Urothelium cell line (cell line): ENCODE measurements around the gene DES.
A peak's percentile ranks its signal among the peaks of the same experiment; 100 is the strongest.
"Not testable (repeated sequence)": the region's sequence is repeated elsewhere in the genome, so short reads cannot be mapped to it uniquely, and the experiment has no call there.

Source experiments
- DNase-seq: peaks from one replicate; pipeline ENCODE4 v3.0.0; 2011; ENCODE audit warnings: low spot score, mixed read lengths
- FAIRE-seq: peaks from 2 replicates; lab custom pipeline; 2011; peaks lifted over from hg19 to GRCh38; lab: Jason Lieb, UNC

Gene DES

GRCh38 chr2:219418155-219419011, at the start of gene DES:
Gene DES (plus strand): TSS chr2:219418377. CDS start chr2:219418463, 86 bp downstream.
- DNase-seq (no peak), FAIRE-seq (no peak)

GRCh38 chr2:219368690-219369191, 49.4 kb upstream of the DES start:
- no peak for FAIRE-seq
- no peak for DNase-seq

- DNase-seq (no peak), FAIRE-seq (no peak)
These were observed 48.7 kb upstream of the DES start for GRCh38 chr2:219369447-219369861.

- no peak for DNase-seq
- FAIRE-seq = no peak
These were observed 39.9 kb upstream of the DES start for GRCh38 chr2:219378163-219378851.

GRCh38 chr2:219380926-219381325, 37.3 kb upstream of the DES start:
- no peak for DNase-seq
- FAIRE-seq = no peak

GRCh38 chr2:219381448-219381847, 36.7 kb upstream of the DES start:
- DNase-seq = no peak

GRCh38 chr2:219384083-219384713, 34.0 kb upstream of the DES start:
- FAIRE-seq (no peak), DNase-seq (no peak)

More at GRCh38 chr2:219381448-219381847, 36.7 kb upstream of the DES start:
- no peak for FAIRE-seq

- no peak for FAIRE-seq
- DNase-seq = no peak
These were observed 33.3 kb upstream of the DES start for GRCh38 chr2:219384859-219385258.

GRCh38 chr2:219385958-219386520, 32.1 kb upstream of the DES start:
- DNase-seq = no peak

GRCh38 chr2:219386532-219387280, 31.5 kb upstream of the DES start:
- no peak for DNase-seq
- FAIRE-seq = no peak

More at GRCh38 chr2:219385958-219386520, 32.1 kb upstream of the DES start:
- no peak for FAIRE-seq

- peak; percentile 72 for DNase-seq
- no peak for FAIRE-seq
These were observed 30.7 kb upstream of the DES start, which contains the start of gene DNPEP for GRCh38 chr2:219387306-219388120. Gene DNPEP (minus strand): TSS chr2:219387912. CDS start chr2:219387794, 118 bp downstream.

GRCh38 chr2:219388121-219388906, 29.9 kb upstream of the DES start:
- DNase-seq (peak; percentile 98), FAIRE-seq (peak; percentile 99)

GRCh38 chr2:219388907-219389156, 29.3 kb upstream of the DES start:
- DNase-seq (no peak), FAIRE-seq (no peak)

GRCh38 chr2:219392754-219393153, 25.4 kb upstream of the DES start:
- DNase-seq = no peak
- FAIRE-seq = no peak

- not testable (repeated sequence) for FAIRE-seq, DNase-seq
These were observed 23.1 kb upstream of the DES start for GRCh38 chr2:219395056-219395455.

- DNase-seq (no peak), FAIRE-seq (no peak)
These were observed 22.6 kb upstream of the DES start for GRCh38 chr2:219395609-219396008.

- FAIRE-seq (no peak), DNase-seq (no peak)
These were observed 21.2 kb upstream of the DES start for GRCh38 chr2:219396863-219397457.

GRCh38 chr2:219398721-219399363, 19.3 kb upstream of the DES start:
- no peak for DNase-seq

More at GRCh38 chr2:219398721-219399363, 19.3 kb upstream of the DES start:
- no peak for FAIRE-seq
